DND-41 (cell line): Measurements from ENCODE around the gene NELFE.

Experiments used
- ATAC-seq: fragments of 200-7000 bp; cut with Tn5 transposase; 3 replicates; pipeline ENCODE4 v1.9.1; 2021; ENCODE audit warnings: low read depth; ENCODE audit not compliant: insufficient read depth
- DNase-seq: peaks from one replicate; pipeline ENCODE4 v3.0.0-alpha.2; 2020
- H2AFZ ChIP-seq: 2 replicates; pipeline ENCODE4 v1.6.0; 2012; ENCODE audit warnings: low read depth, low read length
- H3K27ac ChIP-seq: 2 replicates; pipeline ENCODE4 v1.5.1; 2012; ENCODE audit warnings: low read length, inconsistent platforms
- H3K27me3 ChIP-seq: fragments of 200-600 bp; sonication (generic); 2 replicates; pipeline ENCODE4 v1.6.0; 2012; ENCODE audit warnings: low read length, mild to moderate bottlenecking, inconsistent platforms; ENCODE audit not compliant: insufficient read depth, poor library complexity
- H3K36me3 ChIP-seq: 2 replicates; pipeline ENCODE4 v1.5.1; 2012; ENCODE audit warnings: low read length, inconsistent platforms; ENCODE audit not compliant: insufficient read depth
- H3K4me1 ChIP-seq: 2 replicates; pipeline ENCODE4 v1.5.1; 2012; ENCODE audit warnings: mild to moderate bottlenecking, low read length; ENCODE audit not compliant: insufficient read depth
- H3K4me2 ChIP-seq: 2 replicates; pipeline ENCODE4 v1.6.0; 2012; ENCODE audit warnings: mild to moderate bottlenecking, moderate library complexity, low read length, inconsistent platforms; ENCODE audit not compliant: insufficient read depth
- H3K4me3 ChIP-seq, 2 experiments: fragments of 200-600 bp in 1 of 2; shearing (Covaris generic) in 1 of 2; 2 replicates each; pipeline ENCODE4 v1.5.1; 2012 to 2016; ENCODE audit warnings: inconsistent platforms in 2 of 2, low read length in 2 of 2, mild to moderate bottlenecking in 2 of 2, low read depth in 1 of 2, moderate library complexity in 1 of 2
- H3K79me2 ChIP-seq: 2 replicates; pipeline ENCODE4 v1.6.0; 2012; ENCODE audit warnings: low read length, inconsistent platforms; ENCODE audit not compliant: insufficient read depth
- H3K9ac ChIP-seq: 2 replicates; pipeline ENCODE4 v1.6.0; 2012; ENCODE audit warnings: low read depth, mild to moderate bottlenecking, inconsistent platforms, low read length, moderate library complexity
- H3K9me3 ChIP-seq: 2 replicates; pipeline ENCODE4 v1.5.1; 2012; ENCODE audit warnings: low read length, moderate library complexity, mild to moderate bottlenecking, inconsistent platforms; ENCODE audit not compliant: insufficient read depth, severe bottlenecking
- H4K20me1 ChIP-seq: 2 replicates; pipeline ENCODE4 v1.6.0; 2012; ENCODE audit warnings: low read length; ENCODE audit not compliant: insufficient read depth
- EZH2 ChIP-seq: IDR thresholded peaks from 3 replicates; pipeline ENCODE4 v1.6.1; 2012; ENCODE audit warnings: borderline replicate concordance, low read depth, mild to moderate bottlenecking, moderate library complexity, low read length, inconsistent platforms; ENCODE audit not compliant: severe bottlenecking
- TF ChIP-seq, protein P1 (sequence below): IDR thresholded peaks from 2 replicates; pipeline ENCODE4 v1.5.1; 2012; ENCODE audit warnings: borderline replicate concordance, low read length, moderate library complexity, mild to moderate bottlenecking; ENCODE audit not compliant: poor library complexity, severe bottlenecking; ENCODE audit errors: extremely low read depth

Gene NELFE

DNA sequence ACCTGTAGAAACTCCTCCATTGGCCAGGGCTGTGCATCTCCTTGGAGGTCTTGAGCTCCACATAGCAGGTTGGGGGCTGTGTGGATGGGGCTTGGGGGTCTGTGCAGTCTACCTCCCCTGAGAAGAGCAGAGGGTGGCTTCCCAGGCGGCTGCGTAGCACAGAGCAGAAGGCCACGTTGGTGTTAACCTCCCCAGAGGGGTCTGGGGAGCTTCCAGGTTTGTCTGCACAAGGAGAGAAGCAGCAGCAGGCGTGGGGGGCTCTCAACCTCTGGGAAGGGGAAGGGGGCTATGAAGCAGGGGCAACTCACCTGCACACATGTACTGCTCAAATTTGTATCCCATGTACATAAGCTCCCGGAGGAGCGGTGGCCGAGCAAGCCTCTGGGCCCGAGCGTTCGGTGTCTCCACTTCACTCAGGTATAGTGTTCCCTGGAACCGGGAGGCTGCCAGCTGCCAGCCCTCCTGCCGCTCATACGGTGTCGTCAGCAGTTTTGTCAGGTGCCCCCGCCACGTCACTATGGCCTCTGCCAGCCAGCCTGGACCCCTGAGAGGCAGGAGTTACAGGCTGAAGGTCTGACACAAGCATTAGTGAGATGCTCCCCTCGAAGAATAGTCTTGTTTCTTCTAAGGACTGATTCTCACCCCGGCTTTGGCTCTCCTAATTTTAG, 12.0 kb upstream of the NELFE start:
- H3K27ac ChIP-seq, result peak overlapping the region; percentile 79
- peak overlapping the region; percentile 97 for H3K4me2 ChIP-seq
- peaks cover 50% of the 10 kb centered on the region for H3K36me3 ChIP-seq

DNA sequence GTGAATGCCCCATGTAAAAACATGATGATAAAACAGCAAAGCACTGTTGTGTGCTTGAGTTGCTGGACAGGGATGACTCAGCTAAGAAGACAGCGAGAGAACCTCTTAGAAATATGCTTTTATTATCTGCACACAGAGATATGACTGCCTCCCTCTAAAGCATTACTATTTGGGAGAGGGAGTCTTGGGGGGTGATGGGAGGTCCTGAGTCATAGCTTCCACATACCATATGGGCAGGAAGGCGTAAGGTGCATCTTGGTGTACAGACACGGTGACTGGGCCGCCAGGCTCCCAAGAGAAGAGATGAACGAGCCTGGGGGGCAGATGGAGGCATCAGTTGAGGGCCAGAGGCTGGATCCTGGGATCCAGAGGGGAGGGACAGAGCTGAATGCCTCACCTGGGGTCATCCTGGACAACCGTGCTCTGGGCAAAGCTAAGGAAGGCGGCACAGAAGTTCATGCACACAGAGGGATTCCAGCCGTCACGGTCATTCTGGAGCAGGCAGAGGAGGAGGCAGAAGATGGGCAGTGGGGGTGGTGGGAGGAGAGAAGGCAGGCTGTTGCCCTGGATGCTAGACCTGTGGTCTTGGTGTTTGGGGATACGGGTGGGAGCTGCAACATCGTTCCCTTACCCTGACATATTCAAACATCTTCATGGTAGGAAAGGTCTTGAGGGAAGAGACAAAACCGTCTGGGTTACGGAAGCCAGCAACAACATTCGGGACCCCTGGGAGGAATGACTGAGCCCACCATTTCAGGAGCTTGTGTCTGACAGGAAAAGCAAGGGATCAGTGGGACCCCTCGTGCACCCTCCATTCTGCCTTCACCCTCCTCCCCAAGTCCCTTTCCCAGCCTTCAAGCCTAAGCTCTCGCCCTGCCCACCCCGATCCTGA, 11.2 kb upstream of the NELFE start:
- H3K36me3 ChIP-seq, result peaks cover 57% of the 10 kb centered on the region
- H3K9me3 ChIP-seq, result no peaks in the 10 kb centered on the region
- no peak overlapping the region for H2AFZ ChIP-seq
- peak overlapping the region; percentile 97 for H3K4me2 ChIP-seq
- H3K4me1 ChIP-seq, result peaks cover 41% of the 10 kb centered on the region
- ATAC-seq, result no peak
- H3K79me2 ChIP-seq, result peaks cover 41% of the 10 kb centered on the region
- H3K9ac ChIP-seq, result peak overlapping the region; percentile 69; the same call in 1 of the 2 replicates
- H3K27me3 ChIP-seq, result no peaks in the 10 kb centered on the region
- 0 out of 2 replicates have a peak overlapping the region, but pooled peaks have one; percentile 18 for H3K27ac ChIP-seq
- peaks cover 6% of the 10 kb centered on the region; the same call in 1 of the 2 replicates for H4K20me1 ChIP-seq
- TF ChIP-seq, protein P1, sequence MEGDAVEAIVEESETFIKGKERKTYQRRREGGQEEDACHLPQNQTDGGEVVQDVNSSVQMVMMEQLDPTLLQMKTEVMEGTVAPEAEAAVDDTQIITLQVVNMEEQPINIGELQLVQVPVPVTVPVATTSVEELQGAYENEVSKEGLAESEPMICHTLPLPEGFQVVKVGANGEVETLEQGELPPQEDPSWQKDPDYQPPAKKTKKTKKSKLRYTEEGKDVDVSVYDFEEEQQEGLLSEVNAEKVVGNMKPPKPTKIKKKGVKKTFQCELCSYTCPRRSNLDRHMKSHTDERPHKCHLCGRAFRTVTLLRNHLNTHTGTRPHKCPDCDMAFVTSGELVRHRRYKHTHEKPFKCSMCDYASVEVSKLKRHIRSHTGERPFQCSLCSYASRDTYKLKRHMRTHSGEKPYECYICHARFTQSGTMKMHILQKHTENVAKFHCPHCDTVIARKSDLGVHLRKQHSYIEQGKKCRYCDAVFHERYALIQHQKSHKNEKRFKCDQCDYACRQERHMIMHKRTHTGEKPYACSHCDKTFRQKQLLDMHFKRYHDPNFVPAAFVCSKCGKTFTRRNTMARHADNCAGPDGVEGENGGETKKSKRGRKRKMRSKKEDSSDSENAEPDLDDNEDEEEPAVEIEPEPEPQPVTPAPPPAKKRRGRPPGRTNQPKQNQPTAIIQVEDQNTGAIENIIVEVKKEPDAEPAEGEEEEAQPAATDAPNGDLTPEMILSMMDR, result no peak
- no peak for TF ChIP-seq EZH2
- H3K4me3 ChIP-seq, result peak overlapping the region in 1 of 2 experiments; percentile 77; a peak in 1 of 4 replicates
- no peak for DNase-seq

More for the DNA sequence above, 12.0 kb upstream of the NELFE start:
- DNase-seq, result no peak
- TF ChIP-seq, protein P1, result no peak
- TF ChIP-seq EZH2, result no peak
- Histone ChIP-seq H3K9ac (peak overlapping the region; percentile 69), H3K9me3 (no peaks in the 10 kb centered on the region), H3K79me2 (peaks cover 41% of the 10 kb centered on the region), H3K27me3 (no peaks in the 10 kb centered on the region), H4K20me1 (peaks cover 6% of the 10 kb centered on the region; the same call in 1 of the 2 replicates), H2AFZ (no peak overlapping the region), H3K4me1 (peaks cover 41% of the 10 kb centered on the region), H3K4me3 (peak overlapping the region; percentile 58 to 77; a peak in 3 of 4 replicates)
- ATAC-seq, result no peak

DNA sequence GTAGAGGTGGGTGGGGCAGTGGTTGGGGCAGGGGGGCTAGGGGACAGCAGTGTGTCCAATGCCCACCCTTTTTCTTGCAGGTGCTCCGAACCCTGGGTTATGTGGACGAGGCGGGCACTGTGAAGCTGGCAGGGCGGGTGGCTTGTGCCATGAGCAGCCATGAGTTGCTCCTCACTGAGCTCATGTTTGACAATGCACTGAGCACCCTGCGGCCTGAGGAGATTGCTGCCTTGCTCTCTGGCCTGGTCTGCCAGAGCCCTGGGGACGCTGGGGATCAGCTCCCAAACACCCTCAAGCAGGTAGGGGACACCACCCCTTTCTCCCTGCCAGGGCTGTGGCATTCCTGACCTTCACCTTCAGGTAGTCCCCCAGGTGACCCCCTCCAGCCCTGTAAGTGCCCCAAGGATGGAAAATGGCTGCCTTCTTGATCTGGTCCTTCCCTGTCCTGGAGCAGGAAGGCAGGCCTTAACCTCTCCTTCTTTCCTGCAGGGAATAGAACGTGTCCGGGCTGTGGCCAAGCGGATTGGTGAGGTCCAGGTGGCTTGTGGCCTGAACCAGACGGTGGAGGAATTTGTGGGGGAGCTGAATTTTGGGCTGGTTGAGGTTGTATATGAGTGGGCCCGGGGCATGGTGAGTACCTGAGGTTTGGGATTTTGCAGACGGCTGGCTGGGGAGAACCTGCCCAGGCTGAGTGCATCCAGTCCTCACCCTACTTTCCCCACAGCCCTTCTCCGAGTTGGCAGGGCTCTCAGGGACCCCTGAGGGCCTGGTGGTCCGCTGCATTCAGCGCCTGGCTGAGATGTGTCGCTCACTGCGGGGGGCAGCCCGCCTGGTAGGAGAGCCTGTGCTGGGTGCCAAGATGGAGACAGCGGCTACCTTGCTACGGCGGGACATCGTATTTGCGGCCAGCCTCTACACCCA, 10.3 kb upstream of the NELFE start:
- Histone ChIP-seq H3K9me3 (no peaks in the 10 kb centered on the region), H3K27me3 (no peaks in the 10 kb centered on the region), H3K27ac (no peak overlapping the region), H3K4me1 (peaks cover 41% of the 10 kb centered on the region), H3K79me2 (peaks cover 41% of the 10 kb centered on the region), H3K4me3 (no peak overlapping the region), H2AFZ (no peak overlapping the region), H3K9ac (no peak overlapping the region), H3K4me2 (no peak overlapping the region), H4K20me1 (peaks cover 6% of the 10 kb centered on the region; the same call in 1 of the 2 replicates), H3K36me3 (peaks cover 65% of the 10 kb centered on the region)
- TF ChIP-seq, protein P1, result no peak
- no peak for TF ChIP-seq EZH2
- DNase-seq (no peak), ATAC-seq (no peak)
